OCI-LY7 (cell line): ENCODE results near the gene DENND1A.

Source experiments
- EZH2phosphoT487 ChIP-seq: fragments of 200-600 bp; sonication (generic); IDR thresholded peaks from 2 replicates; pipeline ENCODE4 v1.6.1; 2018; ENCODE audit warnings: low read depth, borderline replicate concordance, mild to moderate bottlenecking, mixed run types, antibody characterized with exemption, low read length, moderate library complexity, mixed read lengths
- TF ChIP-seq, protein P1 (sequence below): fragments of 200-600 bp; sonication (generic); conservative IDR thresholded peaks from 2 replicates; pipeline ENCODE4 v1.5.1; 2014; ENCODE audit warnings: mild to moderate bottlenecking, antibody characterized with exemption, low read length, moderate library complexity, mixed read lengths

- TF ChIP-seq, protein P1, sequence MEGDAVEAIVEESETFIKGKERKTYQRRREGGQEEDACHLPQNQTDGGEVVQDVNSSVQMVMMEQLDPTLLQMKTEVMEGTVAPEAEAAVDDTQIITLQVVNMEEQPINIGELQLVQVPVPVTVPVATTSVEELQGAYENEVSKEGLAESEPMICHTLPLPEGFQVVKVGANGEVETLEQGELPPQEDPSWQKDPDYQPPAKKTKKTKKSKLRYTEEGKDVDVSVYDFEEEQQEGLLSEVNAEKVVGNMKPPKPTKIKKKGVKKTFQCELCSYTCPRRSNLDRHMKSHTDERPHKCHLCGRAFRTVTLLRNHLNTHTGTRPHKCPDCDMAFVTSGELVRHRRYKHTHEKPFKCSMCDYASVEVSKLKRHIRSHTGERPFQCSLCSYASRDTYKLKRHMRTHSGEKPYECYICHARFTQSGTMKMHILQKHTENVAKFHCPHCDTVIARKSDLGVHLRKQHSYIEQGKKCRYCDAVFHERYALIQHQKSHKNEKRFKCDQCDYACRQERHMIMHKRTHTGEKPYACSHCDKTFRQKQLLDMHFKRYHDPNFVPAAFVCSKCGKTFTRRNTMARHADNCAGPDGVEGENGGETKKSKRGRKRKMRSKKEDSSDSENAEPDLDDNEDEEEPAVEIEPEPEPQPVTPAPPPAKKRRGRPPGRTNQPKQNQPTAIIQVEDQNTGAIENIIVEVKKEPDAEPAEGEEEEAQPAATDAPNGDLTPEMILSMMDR: no peak
- TF ChIP-seq EZH2phosphoT487: no peak
These were observed 269.0 kb downstream of the DENND1A start for GRCh38 chr9:123660691-123661466.
